Kidney epithelial cell (primary cell): Measurements from ENCODE around the gene REEP2. TPM values are rescaled to one million over a fixed set of nuclear protein-coding genes. Genes with fewer than 3 reads are reported as not detected.

Source experiments
- DNase-seq: peaks from one replicate; pipeline ENCODE4 v3.0.0-alpha.2; 2010; ENCODE audit warnings: low read depth
- H3K27me3 ChIP-seq: 2 replicates; pipeline ENCODE4 v1.6.0; 2011; ENCODE audit warnings: low read length; ENCODE audit not compliant: control insufficient read depth, insufficient read depth
- H3K36me3 ChIP-seq: 2 replicates; pipeline ENCODE4 v1.5.1; 2011; ENCODE audit warnings: low read length; ENCODE audit not compliant: control insufficient read depth, insufficient read depth
- H3K4me3 ChIP-seq: 2 replicates; pipeline ENCODE4 v1.5.1; 2011; ENCODE audit warnings: low read depth, mild to moderate bottlenecking, control low read depth, low read length
- total RNA-seq: library from RNA; depleted of rRNA; stranded (reverse); fragments of >200 nt; gene quantifications from 2 replicates; pipeline ENCODE4 v1.2.3, GENCODE V29; 2015
- TF ChIP-seq, protein P1 (sequence below): IDR thresholded peaks from 2 replicates; pipeline ENCODE4 v1.5.1; 2011; ENCODE audit warnings: mild to moderate bottlenecking, moderate library complexity, low read length, control low read depth, inconsistent platforms; ENCODE audit not compliant: insufficient read depth, poor library complexity, severe bottlenecking

REEP2 gene
- total RNA-seq, 1 donor from 2014 or later, result 34.7 TPM

DNA sequence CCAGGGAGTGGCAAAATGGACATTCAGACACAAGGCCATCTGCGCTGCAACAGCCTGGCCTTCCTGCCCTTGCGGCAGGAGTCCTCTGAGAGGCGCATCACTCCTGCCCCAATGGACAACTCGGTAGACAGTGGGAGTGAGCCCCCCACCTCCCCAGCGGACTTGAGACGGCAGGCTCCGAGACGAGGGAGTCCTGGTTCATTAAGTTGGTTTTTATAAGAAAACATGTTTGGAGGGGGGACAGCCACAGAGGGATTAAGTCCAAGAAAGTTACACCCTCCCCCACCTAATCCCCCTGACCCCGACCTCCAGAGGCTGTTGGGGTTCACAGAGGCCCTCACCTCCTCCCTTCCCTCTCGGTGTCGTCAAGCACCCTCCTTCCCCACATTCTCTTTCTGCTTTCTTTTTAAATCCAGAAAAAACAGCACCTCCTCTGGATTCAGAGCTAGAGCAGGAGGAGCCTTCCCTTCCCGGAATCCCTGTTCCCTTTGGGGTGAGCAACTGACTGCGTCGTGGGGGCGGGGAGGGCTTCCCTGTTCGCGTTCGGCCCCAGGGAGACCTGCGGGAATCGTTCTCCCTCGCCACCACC is 24.7 kb downstream of the REEP2 start:
- peaks cover 3% of the 10 kb centered on the region for H3K36me3 ChIP-seq
- TF ChIP-seq, protein P1, sequence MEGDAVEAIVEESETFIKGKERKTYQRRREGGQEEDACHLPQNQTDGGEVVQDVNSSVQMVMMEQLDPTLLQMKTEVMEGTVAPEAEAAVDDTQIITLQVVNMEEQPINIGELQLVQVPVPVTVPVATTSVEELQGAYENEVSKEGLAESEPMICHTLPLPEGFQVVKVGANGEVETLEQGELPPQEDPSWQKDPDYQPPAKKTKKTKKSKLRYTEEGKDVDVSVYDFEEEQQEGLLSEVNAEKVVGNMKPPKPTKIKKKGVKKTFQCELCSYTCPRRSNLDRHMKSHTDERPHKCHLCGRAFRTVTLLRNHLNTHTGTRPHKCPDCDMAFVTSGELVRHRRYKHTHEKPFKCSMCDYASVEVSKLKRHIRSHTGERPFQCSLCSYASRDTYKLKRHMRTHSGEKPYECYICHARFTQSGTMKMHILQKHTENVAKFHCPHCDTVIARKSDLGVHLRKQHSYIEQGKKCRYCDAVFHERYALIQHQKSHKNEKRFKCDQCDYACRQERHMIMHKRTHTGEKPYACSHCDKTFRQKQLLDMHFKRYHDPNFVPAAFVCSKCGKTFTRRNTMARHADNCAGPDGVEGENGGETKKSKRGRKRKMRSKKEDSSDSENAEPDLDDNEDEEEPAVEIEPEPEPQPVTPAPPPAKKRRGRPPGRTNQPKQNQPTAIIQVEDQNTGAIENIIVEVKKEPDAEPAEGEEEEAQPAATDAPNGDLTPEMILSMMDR, result peak; percentile 19
- peak overlapping the region; percentile 73 for H3K4me3 ChIP-seq
- H3K27me3 ChIP-seq, result no peaks in the 10 kb centered on the region
- DNase-seq, result no peak

DNA sequence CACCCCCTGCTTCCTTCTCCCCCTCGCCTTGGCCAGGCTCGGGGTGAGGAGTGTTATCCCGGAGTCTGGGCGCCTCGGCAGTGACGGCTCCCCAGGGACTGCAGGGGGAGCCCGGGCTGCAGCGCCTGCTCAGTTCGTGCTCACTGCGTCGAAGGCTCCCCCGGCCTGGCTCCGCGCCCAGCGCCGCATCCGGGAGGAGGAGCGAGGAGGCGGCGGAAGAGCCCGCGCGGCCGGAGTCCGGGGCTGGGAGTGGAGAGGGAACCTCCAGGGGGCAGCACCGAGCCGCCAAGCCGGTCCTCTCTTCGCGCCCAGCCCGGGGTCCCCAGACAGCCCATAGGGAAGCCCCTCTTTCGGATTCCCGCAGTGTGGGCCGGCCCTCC is 25.1 kb downstream of the REEP2 start:
- no peaks in the 10 kb centered on the region for H3K27me3 ChIP-seq
- peak; percentile 61 for DNase-seq
- TF ChIP-seq, protein P1, result peak; percentile 65
- H3K4me3 ChIP-seq, result peak overlapping the region; percentile 73
- peaks cover 3% of the 10 kb centered on the region for H3K36me3 ChIP-seq

DNA sequence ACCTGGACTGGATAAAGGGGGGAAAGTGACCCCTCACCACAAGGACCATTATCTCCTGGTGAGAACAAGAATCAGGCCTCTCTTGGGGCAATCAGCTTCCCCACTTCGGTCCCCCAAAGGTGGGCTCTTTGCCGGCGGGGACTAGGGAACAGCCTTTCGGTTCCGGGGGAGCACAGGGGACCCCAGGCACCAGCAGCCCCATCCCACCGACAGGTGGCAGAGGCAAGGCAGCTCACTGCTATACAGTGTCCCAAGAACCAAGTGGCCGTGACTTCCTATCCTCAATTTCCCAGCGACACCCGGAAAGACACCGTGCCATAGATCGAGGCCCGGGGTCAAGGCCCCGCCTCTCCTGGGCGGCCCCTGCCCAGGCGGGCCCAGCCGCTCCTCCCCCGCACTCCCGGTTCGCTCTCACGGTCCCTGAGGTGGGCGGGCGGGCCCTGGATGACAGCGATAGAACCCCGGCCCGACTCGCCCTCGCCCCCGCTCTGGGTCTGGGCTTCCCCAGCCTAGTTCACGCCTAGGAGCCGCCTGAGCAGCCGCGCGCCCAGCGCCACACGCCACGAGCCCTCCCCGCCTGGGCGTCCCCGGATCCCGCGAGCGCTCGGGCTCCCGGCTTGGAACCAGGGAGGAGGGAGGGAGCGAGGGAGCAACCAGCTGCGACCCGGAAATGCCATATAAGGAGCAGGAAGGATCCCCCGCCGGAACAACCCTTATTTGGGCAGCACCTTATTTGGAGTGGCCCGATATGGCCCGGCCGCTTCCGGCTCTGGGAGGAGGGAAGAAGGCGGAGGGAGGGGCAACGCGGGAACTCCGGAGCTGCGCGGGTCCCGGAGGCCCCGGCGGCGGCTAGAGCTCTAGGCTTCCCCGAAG is 25.8 kb downstream of the REEP2 start:
- H3K36me3 ChIP-seq, result peaks cover 3% of the 10 kb centered on the region
- peak; percentile 88 for DNase-seq
- H3K27me3 ChIP-seq, result no peaks in the 10 kb centered on the region
- H3K4me3 ChIP-seq, result peak overlapping the region; percentile 73
- TF ChIP-seq, protein P1, result no peak

DNA sequence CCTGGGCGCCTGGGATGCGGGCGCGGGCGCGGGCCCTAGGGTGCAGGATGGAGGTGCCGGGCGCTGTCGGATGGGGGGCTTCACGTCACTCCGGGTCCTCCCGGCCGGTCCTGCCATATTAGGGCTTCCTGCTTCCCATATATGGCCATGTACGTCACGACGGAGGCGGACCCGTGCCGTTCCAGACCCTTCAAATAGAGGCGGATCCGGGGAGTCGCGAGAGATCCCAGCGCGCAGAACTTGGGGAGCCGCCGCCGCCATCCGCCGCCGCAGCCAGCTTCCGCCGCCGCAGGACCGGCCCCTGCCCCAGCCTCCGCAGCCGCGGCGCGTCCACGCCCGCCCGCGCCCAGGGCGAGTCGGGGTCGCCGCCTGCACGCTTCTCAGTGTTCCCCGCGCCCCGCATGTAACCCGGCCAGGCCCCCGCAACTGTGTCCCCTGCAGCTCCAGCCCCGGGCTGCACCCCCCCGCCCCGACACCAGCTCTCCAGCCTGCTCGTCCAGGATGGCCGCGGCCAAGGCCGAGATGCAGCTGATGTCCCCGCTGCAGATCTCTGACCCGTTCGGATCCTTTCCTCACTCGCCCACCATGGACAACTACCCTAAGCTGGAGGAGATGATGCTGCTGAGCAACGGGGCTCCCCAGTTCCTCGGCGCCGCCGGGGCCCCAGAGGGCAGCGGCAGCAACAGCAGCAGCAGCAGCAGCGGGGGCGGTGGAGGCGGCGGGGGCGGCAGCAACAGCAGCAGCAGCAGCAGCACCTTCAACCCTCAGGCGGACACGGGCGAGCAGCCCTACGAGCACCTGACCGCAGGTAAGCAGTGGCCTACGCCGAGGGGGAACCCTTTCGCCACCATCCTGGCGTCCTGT is 26.6 kb downstream of the REEP2 start, which contains the start of gene EGR1:
Gene EGR1, plus strand, starts transcription at position 219 of the 864 bp plus-strand sequence. Its CDS starts 283 bp downstream, at position 502.
- Histone ChIP-seq H3K27me3 (no peaks in the 10 kb centered on the region), H3K4me3 (peak within 1 kb of the TSS; percentile 73), H3K36me3 (peaks cover 3% of the 10 kb centered on the region)
- TF ChIP-seq, protein P1, result no peak
- no peak for DNase-seq

DNA sequence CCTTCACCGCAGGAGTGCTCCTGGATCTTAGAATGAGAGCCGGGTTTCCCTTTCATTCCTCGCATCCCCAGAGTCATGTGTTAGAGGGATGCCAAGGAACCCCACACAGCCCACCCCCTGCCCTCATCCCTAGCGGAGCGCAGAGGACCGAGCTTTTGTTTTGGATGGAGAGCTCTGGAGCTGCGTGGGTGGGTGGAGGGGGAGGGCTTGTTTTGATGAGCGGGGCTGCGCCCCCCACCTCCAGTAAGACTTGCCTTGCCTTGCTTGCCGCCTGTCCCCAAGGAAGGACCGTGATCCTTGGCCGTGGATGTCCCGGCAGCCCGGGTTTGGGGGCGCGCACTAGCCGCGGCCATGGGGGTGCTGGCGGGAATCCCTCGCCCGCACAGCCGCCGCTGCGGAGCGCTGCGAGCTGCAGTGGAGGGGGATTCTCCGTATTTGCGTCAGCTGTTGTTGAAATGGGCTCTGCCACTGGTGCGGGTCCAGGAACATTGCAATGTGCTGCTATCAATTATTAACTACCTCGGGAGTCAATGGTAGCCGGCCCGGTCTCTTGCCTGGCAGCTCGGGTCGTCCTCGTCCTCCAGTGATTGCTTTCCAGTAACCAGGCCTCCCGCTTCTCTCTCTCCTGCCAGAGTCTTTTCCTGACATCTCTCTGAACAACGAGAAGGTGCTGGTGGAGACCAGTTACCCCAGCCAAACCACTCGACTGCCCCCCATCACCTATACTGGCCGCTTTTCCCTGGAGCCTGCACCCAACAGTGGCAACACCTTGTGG is 27.5 kb downstream of the REEP2 start:
- H3K4me3 ChIP-seq, result peak overlapping the region; percentile 73
- peaks cover 3% of the 10 kb centered on the region for H3K36me3 ChIP-seq
- DNase-seq, result no peak
- TF ChIP-seq, protein P1, result no peak
- no peaks in the 10 kb centered on the region for H3K27me3 ChIP-seq
